Subcutaneous adipose tissue (tissue), 4 donors: ENCODE results near the gene RASD2. TPM values are rescaled to one million over a fixed set of nuclear protein-coding genes. Genes with fewer than 3 reads are reported as not detected.

Experiments
- total RNA-seq, 4 donors: library from RNA; depleted of rRNA; stranded (reverse); fragments of >200 nt; gene quantifications; one replicate each; pipeline ENCODE4 v1.1.0, GENCODE V29; 2016
- TF ChIP-seq, protein P1 (sequence below): fragments of 450-650 bp; IDR thresholded peaks from one replicate; pipeline ENCODE4 v1.5.1; 2016; ENCODE audit warnings: low read depth, mild to moderate bottlenecking, control low read depth, antibody characterized with exemption, moderate library complexity

The RASD2 gene
- total RNA-seq, 4 donors from 2014 or later = 0.16 to 1.9 (median 0.31) TPM

DNA sequence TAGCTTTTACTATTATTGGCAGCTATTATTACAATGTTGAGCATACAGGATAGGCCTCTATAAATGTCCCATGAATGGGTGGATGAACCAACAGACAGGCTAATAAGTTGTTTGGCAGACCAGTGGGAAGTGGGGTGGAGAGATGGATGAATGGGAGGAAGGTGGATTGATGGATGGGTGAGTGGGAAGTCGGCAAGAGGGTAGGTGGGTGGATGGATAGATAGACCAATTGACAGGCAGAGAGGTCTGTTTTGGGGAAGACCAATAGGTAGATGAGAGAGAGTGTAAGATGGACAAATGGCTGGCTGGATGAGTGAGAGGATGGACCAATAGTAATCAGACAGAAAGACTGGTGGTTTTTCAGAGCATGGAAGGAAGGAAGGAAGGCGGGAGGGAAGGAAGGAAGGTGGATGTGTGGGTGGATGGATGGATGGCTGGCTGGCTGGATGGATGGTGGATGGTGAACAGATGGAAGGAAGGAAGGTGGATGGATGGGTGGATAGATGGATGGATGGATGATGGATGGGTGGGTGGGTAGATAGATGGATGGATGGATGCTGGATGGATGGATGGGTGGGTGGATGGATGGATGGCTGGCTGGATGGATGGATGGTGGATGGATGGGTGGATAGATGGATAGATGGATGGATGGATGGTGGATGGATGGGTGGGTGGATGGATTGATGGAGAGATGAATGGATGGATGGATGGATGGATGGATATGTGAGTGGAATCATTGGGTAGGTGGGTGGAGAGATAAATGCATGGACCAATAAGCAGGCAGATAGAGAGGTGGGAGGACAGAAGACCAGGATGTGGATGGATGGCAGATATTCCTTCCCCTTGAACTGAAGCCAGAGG is 37.4 kb downstream of the RASD2 start:
- TF ChIP-seq, protein P1, sequence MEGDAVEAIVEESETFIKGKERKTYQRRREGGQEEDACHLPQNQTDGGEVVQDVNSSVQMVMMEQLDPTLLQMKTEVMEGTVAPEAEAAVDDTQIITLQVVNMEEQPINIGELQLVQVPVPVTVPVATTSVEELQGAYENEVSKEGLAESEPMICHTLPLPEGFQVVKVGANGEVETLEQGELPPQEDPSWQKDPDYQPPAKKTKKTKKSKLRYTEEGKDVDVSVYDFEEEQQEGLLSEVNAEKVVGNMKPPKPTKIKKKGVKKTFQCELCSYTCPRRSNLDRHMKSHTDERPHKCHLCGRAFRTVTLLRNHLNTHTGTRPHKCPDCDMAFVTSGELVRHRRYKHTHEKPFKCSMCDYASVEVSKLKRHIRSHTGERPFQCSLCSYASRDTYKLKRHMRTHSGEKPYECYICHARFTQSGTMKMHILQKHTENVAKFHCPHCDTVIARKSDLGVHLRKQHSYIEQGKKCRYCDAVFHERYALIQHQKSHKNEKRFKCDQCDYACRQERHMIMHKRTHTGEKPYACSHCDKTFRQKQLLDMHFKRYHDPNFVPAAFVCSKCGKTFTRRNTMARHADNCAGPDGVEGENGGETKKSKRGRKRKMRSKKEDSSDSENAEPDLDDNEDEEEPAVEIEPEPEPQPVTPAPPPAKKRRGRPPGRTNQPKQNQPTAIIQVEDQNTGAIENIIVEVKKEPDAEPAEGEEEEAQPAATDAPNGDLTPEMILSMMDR = no peak

DNA sequence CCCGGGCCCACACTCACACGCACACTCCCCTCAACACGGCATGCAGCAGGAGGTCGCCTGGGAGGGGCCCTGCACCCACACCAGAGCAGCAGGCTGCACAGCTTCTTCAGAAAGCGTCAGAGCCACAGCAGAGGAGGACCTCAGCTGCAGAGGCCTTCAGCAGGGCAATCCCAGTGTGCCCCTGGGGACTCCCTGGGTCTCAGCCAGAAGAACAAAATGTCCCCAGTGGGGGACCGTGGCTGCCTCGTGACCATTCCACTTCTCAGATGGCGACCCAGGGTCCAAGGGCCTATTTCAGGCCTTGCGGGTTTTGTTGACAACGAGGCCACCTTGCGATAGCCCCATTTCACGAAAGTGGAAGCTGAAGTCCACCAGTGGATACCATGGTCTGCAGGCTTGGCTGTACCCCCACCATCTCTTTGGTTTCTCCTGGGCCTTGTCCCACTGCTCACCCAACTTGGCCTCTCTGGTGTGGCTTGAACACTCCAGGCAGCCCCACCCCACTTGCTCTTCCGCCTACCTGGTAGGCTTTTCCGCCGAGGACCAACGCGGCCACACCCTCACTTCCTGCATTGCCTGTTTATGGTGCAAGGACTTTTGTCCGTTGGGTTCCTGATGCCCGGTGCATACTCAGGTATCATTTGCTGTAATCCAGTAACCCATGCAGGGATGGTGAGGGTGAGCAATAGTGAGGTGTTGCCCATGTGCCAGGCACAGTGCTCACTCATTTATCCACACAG is 38.4 kb downstream of the RASD2 start:
- TF ChIP-seq, protein P1 = no peak

DNA sequence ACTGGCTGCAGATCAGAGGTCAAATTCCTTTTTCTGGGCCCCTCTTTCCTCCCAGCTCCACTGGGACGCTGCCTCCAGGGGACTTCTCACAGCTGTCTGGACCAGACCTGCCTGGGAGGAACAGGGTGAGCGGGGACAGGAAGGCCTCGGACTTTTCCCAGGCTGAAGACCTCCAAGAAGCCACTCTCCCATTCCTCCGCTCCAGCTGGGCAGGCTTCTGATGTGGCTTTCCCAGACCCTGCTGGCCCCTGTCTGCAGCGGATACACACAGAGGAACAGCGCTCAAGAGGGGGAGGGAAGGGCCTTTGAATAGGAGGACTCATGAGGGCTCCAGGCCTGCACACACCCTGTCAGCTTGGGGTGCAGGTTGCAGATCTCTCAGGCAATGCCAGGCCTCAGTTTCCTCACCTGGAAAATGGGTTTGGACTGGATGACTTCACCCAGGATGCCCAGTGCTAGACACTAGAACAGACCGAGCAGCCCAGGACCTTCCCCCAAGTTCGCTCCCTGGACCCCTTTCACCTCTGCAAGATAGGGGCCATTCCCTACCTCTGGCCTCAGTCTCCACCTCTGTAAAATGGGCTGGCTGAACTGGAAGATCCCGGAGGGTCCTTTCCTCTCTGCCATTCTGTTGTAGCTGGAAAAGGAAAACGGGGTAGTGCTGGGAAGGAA is 39.9 kb downstream of the RASD2 start:
- TF ChIP-seq, protein P1 = no peak

DNA sequence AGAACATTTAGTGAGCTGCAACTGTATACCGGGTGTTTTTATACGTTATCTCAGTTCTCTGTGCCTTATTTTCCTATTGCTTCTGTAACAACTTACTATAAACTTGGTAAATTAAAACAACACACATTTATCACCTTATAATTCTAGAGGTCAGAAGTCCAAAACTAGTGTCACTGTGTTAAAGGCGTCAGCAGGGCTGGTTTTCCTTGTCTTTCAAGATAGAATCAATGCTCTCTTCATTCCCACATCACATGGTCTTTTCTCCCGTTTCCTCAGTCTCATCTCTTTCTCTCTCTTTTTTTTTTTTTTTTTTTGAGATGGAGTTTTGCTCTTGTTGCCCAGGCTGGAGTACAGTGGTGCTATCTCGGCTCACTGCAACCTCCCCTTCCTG is 40.4 kb downstream of the RASD2 start:
- TF ChIP-seq, protein P1 = no peak

DNA sequence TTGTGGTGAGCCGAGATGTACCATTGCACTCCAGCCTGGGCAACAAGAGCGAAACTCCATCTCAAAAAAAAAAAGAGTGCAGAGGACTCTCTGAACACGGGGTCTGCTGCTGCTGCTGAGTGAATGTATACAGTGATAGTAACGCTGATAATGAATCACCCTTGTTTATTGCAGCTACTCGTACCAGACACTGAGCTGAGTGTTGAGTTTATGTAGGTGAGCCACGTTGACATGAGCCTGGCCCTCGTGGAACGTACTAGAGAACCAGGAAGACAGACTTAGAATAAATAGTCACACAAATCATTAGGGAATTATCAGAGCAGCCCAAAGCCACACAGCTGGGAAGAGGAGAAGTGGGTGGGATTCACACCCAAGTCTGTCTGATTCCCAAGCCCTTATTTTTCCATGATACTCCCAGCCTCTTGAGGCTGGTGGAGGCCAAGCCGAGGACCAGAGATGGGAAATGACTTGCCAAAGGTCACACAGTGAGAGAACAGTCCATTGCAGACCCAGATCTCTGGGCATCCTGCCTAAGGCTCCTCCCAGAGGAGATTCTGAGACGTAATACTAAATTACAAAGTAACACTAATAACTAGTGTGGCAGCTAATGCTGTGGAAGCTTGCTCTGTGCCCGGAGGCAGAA is 41.7 kb downstream of the RASD2 start:
- TF ChIP-seq, protein P1 = no peak

DNA sequence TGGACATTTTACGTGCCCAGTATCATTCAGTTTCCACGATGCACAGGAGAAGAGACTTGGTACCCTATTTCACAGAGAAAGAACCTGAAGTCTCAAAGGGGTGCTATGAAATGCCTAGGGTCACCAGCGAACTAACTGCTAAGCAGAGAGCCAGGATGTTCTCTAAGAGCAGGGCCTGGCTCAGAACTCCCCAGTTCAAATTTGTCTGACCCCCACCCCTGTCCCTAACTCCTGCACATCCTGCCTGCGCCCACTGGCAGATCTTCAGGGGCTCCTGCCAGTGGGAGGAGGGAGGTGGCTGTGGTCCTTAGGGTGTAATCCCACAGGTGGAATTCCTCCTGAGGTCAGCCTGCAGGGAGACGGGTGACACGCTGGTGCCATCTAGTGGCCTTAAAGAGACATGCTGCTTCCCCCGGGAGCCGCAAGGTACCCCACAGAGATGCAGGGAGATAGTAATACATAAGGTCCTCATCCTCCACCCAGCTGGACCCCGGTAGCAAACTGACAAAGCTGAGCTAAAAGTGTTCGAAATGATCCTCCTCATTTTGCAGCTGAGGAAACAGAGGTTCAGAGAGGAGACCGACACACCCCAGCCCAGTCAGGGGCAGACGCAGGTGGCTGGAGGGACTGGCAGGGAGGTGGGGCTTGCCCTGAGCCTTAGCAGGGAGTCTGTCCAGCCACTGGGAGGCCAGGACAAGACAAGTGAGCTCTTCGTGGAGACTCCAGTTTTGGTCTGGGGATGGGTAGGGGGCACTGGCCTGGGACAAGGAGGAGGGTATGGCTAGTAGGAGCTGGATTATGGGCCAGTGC is 42.4 kb downstream of the RASD2 start:
- TF ChIP-seq, protein P1 = no peak
